K562 (cell line): ENCODE measurements around the gene RAB3GAP1.

Experiments
- E2F1 ChIP-seq: sonication (generic); formaldehyde crosslinking; IDR thresholded peaks from 2 replicates; pipeline ENCODE4 v1.8.1; 2023; ENCODE audit warnings: mild to moderate bottlenecking, missing genetic modification reagents, moderate library complexity
- EWSR1 ChIP-seq: fragments of 450-650 bp; IDR thresholded peaks from 2 replicates; pipeline ENCODE4 v1.6.1; 2018; ENCODE audit warnings: borderline replicate concordance, mild to moderate bottlenecking, low read depth, moderate library complexity; ENCODE audit not compliant: partially characterized antibody
- HCFC1 ChIP-seq: IDR thresholded peaks from 2 replicates; pipeline ENCODE4 v1.6.1; 2012; ENCODE audit warnings: low read depth, low read length, improper control_type of control experiment
- ZNF830 ChIP-seq: fragments of 250-450 bp; sonication (Bioruptor Pico); IDR thresholded peaks from 2 replicates; pipeline ENCODE4 v1.5.0; 2021; ENCODE audit warnings: mild to moderate bottlenecking
- TF ChIP-seq, protein P1 (sequence below), 3 experiments: IDR thresholded peaks in 2 of 3; conservative IDR thresholded peaks in 1 of 3; 2 replicates each; pipeline ENCODE4 v1.5.1; 2011 to 2012; ENCODE audit warnings: low read length in 3 of 3, mild to moderate bottlenecking in 3 of 3, control low read depth in 2 of 3, improper control_type of control experiment in 1 of 3, inconsistent platforms in 1 of 3, low read depth in 1 of 3, mixed read lengths in 1 of 3, moderate library complexity in 1 of 3; ENCODE audit not compliant: insufficient read depth in 2 of 3
- TF ChIP-seq, protein P2 (sequence below): fragments of 250-450 bp; sonication (Bioruptor Pico); IDR thresholded peaks from 2 replicates; pipeline ENCODE4 v1.8.0; 2021; ENCODE audit warnings: mild to moderate bottlenecking, moderate library complexity

GRCh38 chr2:135004005-135004746 is 47.9 kb upstream of the RAB3GAP1 start:
- TF ChIP-seq ZNF830 (CRISPR knock-in tag) (no peak), HCFC1 (no peak), E2F1 (CRISPR knock-in tag) (no peak), EWSR1 (no peak)
- TF ChIP-seq, protein P1, sequence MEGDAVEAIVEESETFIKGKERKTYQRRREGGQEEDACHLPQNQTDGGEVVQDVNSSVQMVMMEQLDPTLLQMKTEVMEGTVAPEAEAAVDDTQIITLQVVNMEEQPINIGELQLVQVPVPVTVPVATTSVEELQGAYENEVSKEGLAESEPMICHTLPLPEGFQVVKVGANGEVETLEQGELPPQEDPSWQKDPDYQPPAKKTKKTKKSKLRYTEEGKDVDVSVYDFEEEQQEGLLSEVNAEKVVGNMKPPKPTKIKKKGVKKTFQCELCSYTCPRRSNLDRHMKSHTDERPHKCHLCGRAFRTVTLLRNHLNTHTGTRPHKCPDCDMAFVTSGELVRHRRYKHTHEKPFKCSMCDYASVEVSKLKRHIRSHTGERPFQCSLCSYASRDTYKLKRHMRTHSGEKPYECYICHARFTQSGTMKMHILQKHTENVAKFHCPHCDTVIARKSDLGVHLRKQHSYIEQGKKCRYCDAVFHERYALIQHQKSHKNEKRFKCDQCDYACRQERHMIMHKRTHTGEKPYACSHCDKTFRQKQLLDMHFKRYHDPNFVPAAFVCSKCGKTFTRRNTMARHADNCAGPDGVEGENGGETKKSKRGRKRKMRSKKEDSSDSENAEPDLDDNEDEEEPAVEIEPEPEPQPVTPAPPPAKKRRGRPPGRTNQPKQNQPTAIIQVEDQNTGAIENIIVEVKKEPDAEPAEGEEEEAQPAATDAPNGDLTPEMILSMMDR (IDR thresholded peaks at IDR 0.05 in 2 of 3, conservative IDR thresholded peaks at IDR 0.05 in 1 of 3; ENCODE audit: insufficient read depth in 2 of 3, low read depth in 1 of 3, low read length in 3 of 3): peak; percentile 91 to 96 (median 92)
- TF ChIP-seq, protein P2, sequence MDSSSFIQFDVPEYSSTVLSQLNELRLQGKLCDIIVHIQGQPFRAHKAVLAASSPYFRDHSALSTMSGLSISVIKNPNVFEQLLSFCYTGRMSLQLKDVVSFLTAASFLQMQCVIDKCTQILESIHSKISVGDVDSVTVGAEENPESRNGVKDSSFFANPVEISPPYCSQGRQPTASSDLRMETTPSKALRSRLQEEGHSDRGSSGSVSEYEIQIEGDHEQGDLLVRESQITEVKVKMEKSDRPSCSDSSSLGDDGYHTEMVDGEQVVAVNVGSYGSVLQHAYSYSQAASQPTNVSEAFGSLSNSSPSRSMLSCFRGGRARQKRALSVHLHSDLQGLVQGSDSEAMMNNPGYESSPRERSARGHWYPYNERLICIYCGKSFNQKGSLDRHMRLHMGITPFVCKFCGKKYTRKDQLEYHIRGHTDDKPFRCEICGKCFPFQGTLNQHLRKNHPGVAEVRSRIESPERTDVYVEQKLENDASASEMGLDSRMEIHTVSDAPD (CRISPR knock-in tag): no peak
